ENCODE data around the gene GPR171. TPM values are rescaled to one million over a fixed set of nuclear protein-coding genes. Genes with fewer than 3 reads are reported as not detected.

Gene GPR171
- total RNA-seq, 1 donor from 2014 or later = not detected

DNA sequence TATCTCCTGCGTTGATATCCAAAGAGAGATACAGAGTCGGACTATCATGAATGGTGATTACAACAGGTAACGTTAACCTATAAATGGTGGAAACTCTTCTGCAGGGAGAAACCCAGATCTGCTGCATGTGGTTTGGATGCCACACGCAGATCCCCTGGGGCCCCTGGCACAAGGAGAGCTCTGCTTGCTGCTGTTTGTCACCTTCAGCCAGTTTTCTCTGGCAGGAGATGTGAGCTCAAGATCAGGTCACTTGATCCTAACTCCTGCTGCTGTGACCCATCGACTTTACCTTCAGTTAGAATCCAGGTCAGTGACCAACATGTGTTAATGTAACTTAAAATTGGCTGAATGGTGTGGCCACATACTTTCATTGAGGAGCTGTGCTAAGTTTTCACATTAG lies 23.8 kb upstream of the GPR171 start:
- TF ChIP-seq, protein P1, sequence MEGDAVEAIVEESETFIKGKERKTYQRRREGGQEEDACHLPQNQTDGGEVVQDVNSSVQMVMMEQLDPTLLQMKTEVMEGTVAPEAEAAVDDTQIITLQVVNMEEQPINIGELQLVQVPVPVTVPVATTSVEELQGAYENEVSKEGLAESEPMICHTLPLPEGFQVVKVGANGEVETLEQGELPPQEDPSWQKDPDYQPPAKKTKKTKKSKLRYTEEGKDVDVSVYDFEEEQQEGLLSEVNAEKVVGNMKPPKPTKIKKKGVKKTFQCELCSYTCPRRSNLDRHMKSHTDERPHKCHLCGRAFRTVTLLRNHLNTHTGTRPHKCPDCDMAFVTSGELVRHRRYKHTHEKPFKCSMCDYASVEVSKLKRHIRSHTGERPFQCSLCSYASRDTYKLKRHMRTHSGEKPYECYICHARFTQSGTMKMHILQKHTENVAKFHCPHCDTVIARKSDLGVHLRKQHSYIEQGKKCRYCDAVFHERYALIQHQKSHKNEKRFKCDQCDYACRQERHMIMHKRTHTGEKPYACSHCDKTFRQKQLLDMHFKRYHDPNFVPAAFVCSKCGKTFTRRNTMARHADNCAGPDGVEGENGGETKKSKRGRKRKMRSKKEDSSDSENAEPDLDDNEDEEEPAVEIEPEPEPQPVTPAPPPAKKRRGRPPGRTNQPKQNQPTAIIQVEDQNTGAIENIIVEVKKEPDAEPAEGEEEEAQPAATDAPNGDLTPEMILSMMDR (IDR thresholded peaks at IDR 0.05; ENCODE audit: insufficient read depth, low read length, severe bottlenecking) = no peak
- no peak for FAIRE-seq

DNA sequence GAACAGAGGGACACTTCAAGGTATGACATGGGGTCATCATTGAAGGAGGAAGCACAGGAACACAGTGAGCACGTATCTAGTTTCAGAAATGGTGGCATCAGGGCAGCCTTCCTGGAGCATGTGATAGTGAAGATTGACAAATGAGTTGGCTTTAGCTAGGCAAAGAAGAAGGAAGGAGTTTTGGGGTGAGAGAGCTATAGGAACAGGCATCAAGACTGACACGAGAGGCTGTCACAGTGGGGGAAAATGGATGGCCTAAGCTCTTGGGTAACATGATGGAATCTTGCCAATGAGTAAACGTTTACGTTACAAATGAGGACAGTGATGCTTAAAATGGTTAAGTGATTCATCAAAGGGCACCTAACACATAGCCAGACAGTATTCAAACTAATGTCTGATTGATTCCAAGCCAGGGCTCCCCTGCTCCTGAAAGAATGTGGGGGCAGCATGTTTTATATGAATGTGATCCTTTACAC lies 23.1 kb upstream of the GPR171 start:
- TF ChIP-seq, protein P1 (IDR thresholded peaks at IDR 0.05; ENCODE audit: insufficient read depth, low read length, severe bottlenecking) = no peak
- H3K4me3 ChIP-seq (ENCODE audit: low read depth, low read length) = no peak overlapping the region
- no peaks in the 10 kb centered on the region for H3K27me3 ChIP-seq (ENCODE audit: control insufficient read depth, insufficient read depth, low read length)
- DNase-seq (ENCODE audit: low read depth) (peak; percentile 97), FAIRE-seq (peak; percentile 40)
- H3K36me3 ChIP-seq (ENCODE audit: control insufficient read depth, insufficient read depth, low read length) = no peaks in the 10 kb centered on the region

More for the DNA sequence above, 23.8 kb upstream of the GPR171 start:
- H3K27me3 ChIP-seq (ENCODE audit: control insufficient read depth, insufficient read depth, low read length) = no peaks in the 10 kb centered on the region
- no peak overlapping the region for H3K4me3 ChIP-seq (ENCODE audit: low read depth, low read length)
- H3K36me3 ChIP-seq (ENCODE audit: control insufficient read depth, insufficient read depth, low read length) = no peaks in the 10 kb centered on the region
- DNase-seq (ENCODE audit: low read depth) = no peak

DNA sequence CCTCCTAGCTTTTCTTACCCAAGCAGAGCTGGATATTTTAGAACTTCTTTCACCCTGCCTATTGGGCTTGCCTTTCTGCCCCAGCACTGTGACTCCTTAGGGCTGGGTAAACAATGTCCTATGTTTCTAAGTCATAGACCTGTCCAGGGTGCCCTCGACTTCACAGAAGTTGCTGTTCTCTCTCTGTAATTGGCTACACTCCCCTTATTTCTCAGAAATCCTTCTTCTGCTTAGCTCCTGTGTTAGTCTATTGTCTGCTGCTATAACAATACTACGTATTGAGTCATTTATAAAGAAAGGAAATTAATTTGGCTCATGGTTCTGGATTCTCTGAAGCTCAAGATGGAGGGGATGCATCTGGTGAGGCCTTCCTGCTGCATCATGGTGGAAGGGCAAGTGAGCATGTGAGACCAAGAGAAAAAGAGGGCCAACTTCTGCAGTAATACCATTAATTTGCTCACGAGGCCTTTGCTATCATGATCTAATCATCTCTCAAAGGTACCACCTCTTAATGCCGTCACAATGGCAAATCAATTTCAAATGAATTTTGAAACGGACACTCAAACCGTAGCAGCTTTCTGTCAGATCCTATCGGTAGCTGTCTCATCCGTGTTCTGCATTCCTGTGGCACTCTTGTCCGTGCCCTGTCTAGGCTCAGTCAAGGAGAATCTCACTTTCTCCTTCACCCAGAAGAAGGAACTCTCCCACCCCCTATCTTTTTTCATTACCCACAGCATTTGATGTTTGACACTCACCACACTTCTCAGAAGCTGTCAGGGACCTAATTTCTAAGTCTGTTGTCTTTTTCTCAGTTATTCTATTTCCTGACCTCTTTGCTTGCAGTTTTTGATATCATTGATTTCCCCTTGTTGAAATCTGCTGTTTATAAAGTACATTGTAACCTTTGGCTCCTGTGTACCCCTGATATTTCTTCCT lies 22.3 kb upstream of the GPR171 start:
- no peaks in the 10 kb centered on the region for H3K36me3 ChIP-seq (ENCODE audit: control insufficient read depth, insufficient read depth, low read length)
- no peaks in the 10 kb centered on the region for H3K27me3 ChIP-seq (ENCODE audit: control insufficient read depth, insufficient read depth, low read length)
- TF ChIP-seq, protein P1 (IDR thresholded peaks at IDR 0.05; ENCODE audit: insufficient read depth, low read length, severe bottlenecking) = no peak
- no peak for DNase-seq (ENCODE audit: low read depth)
- peak; percentile 32 for FAIRE-seq
- H3K4me3 ChIP-seq (ENCODE audit: low read depth, low read length) = no peak overlapping the region

DNA sequence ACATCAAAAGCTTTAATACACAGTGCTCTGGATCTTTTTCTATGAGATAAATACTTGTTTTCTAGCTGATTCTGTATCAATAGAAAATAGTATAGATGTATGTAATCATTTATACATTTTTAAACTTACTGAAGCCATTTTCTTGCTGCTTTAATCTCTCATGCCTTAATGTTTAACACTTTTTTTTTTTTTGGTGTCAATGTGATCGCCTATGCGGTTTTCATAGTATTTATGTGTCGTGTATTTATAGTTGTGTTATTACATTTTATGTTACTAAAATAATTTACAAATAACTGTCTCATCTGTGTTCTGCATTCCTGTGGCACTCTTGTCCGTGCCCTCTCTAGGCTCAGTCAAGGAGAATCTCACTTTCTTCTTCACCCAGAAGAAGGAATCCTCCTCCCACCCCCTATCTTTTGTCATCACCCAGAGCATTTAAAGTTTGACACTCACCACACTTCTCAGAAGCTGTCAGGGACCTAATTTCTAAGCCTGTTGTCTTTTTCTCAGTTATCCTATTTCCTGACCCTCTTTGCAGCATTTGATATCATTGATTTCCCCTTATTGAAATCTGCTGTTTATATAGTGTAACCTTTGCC lies 21.4 kb upstream of the GPR171 start:
- DNase-seq (ENCODE audit: low read depth) (no peak), FAIRE-seq (no peak)
- H3K36me3 ChIP-seq (ENCODE audit: control insufficient read depth, insufficient read depth, low read length) = no peaks in the 10 kb centered on the region
- H3K4me3 ChIP-seq (ENCODE audit: low read depth, low read length) = no peak overlapping the region
- TF ChIP-seq, protein P1 (IDR thresholded peaks at IDR 0.05; ENCODE audit: insufficient read depth, low read length, severe bottlenecking) = no peak
- no peaks in the 10 kb centered on the region for H3K27me3 ChIP-seq (ENCODE audit: control insufficient read depth, insufficient read depth, low read length)

DNA sequence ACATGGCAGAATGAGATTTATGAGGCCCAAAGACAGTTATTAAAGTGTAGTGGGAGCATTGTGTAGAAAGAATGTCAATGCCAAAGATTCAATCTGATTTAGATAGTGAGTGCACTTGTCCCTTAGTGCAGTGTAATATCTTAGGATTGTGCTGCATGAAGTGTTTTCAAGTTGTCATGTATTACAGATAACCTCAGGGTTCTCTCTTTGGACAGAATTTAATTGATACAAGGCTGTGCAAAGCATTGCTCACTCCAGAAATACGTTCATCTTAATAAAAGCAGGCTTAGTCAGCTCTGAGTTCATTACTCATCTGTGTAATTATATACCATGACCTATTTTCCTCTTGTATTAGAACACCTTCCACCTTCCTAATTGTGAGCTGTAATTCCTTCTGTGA lies 16.0 kb upstream of the GPR171 start:
- H3K4me3 ChIP-seq (ENCODE audit: low read depth, low read length) = no peak overlapping the region
- DNase-seq (ENCODE audit: low read depth) (peak; percentile 99), FAIRE-seq (no peak)
- H3K27me3 ChIP-seq (ENCODE audit: control insufficient read depth, insufficient read depth, low read length) = no peaks in the 10 kb centered on the region
- no peaks in the 10 kb centered on the region for H3K36me3 ChIP-seq (ENCODE audit: control insufficient read depth, insufficient read depth, low read length)
- TF ChIP-seq, protein P1 (IDR thresholded peaks at IDR 0.05; ENCODE audit: insufficient read depth, low read length, severe bottlenecking) = no peak
